GM18499 (cell line): ENCODE results near the gene ADARB1.

Experiments used
- ATAC-seq: cut with Tn5 transposase; IDR thresholded peaks from one replicate; pipeline ENCODE4 v1.9.1; 2021; ENCODE audit warnings: moderate number of reproducible peaks; ENCODE audit not compliant: insufficient read depth, unreplicated experiment

ADARB1 gene

GRCh38 chr21:45186709-45187108, 112.3 kb downstream of the ADARB1 start:
- no peak for ATAC-seq

GRCh38 chr21:45187646-45188045, 113.3 kb downstream of the ADARB1 start:
- no peak for ATAC-seq

GRCh38 chr21:45190013-45190412, 115.6 kb downstream of the ADARB1 start:
- no peak for ATAC-seq

GRCh38 chr21:45192332-45192731, 118.0 kb downstream of the ADARB1 start:
- no peak for ATAC-seq

- ATAC-seq = no peak
Observed at GRCh38 chr21:45196620-45197019, 122.2 kb downstream of the ADARB1 start.

- ATAC-seq = no peak
Observed at GRCh38 chr21:45199201-45199600, 124.8 kb downstream of the ADARB1 start.

- ATAC-seq = no peak
Observed at GRCh38 chr21:45200031-45200430, 125.7 kb downstream of the ADARB1 start.

GRCh38 chr21:45200581-45201296, 126.4 kb downstream of the ADARB1 start:
- no peak for ATAC-seq

GRCh38 chr21:45202344-45202743, 128.0 kb downstream of the ADARB1 start:
- ATAC-seq = no peak

GRCh38 chr21:45202889-45203288, 128.5 kb downstream of the ADARB1 start:
- ATAC-seq = no peak

GRCh38 chr21:45203983-45204382, 129.6 kb downstream of the ADARB1 start:
- ATAC-seq = no peak

GRCh38 chr21:45204395-45204794, 130.0 kb downstream of the ADARB1 start:
- ATAC-seq = no peak

- no peak for ATAC-seq
Observed at GRCh38 chr21:45207839-45208626, 133.7 kb downstream of the ADARB1 start.

GRCh38 chr21:45208627-45208951, 134.2 kb downstream of the ADARB1 start:
- no peak for ATAC-seq

- ATAC-seq = no peak
Observed at GRCh38 chr21:45209046-45209445, 134.7 kb downstream of the ADARB1 start.

- no peak for ATAC-seq
Observed at GRCh38 chr21:45209685-45210284, 135.4 kb downstream of the ADARB1 start.

GRCh38 chr21:45210461-45210983, 136.1 kb downstream of the ADARB1 start:
- no peak for ATAC-seq

GRCh38 chr21:45211661-45212060, 137.3 kb downstream of the ADARB1 start:
- ATAC-seq = no peak

- ATAC-seq = no peak
Observed at GRCh38 chr21:45213392-45213791, 139.0 kb downstream of the ADARB1 start.

GRCh38 chr21:45215213-45215612, 140.8 kb downstream of the ADARB1 start:
- ATAC-seq = no peak

GRCh38 chr21:45217010-45217409, 142.6 kb downstream of the ADARB1 start:
- no peak for ATAC-seq
